Measurements from ENCODE around the gene PIEZO1. TPM values are rescaled to one million over a fixed set of nuclear protein-coding genes. Genes with fewer than 3 reads are reported as not detected.
A peak's percentile ranks its signal among the peaks of the same experiment; 100 is the strongest.

The PIEZO1 gene
- total and polyA plus RNA-seq, 2 donors (not counting 3 experiments of a cell fraction or from before 2014, with no cell fraction given): 298 to 322 TPM

DNA sequence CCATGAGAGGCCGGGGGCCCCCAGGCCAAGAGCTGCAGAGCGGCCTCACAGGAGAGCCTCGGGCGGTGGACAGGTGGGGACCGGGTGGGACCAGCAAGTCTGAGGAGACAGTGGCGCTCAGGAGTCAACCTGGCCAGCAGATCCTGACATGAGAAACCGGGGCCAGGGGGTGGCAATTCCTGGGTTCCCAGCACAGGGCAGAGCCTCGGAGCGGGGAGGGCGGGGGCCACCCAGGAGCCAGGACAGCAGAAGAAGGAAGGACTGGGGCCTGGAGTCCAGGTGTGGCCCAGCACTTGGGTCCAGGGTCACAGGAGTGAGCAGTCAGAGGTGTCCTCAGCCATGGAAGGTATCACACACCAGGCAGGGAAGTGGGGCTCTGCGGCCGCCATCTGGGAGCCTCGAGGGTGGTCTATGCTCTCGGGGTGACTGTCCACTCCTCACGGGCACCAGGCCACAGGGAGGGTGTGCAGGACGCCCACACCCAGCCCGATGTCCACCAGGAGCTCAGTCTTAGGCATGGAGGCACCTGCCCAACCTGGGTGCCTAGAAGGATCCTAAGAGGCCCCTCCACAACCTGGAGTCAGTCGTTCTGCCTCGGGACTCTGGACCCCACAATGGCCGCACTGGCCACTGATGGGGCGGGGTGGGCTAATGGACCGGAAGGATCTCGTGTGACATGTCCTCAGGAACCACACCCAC lies 29.1 kb downstream of the PIEZO1 start:
- H4K20me1 ChIP-seq (replicated peaks; ENCODE audit: control insufficient read depth, extremely low read depth, insufficient read depth, low read length): no peaks in the 10 kb centered on the region

GRCh38 chr16:88754912-88755744 lies 29.9 kb downstream of the PIEZO1 start:
- no peak overlapping the region for H3K27ac ChIP-seq (ENCODE audit: insufficient read depth, low read depth, low read length)
- H3K4me3 ChIP-seq (replicated peaks in 1 of 3; ENCODE audit: insufficient read depth in 1 of 3, low read depth in 1 of 3, low read length in 3 of 3): no peak overlapping the region
- FAIRE-seq (peak; percentile 21), DNase-seq (ENCODE audit: low read depth, low spot score) (peak; percentile 20)
- H2AFZ ChIP-seq (ENCODE audit: low read depth, low read length): no peak overlapping the region
- H3K9me3 ChIP-seq (replicated peaks; ENCODE audit: control insufficient read depth, insufficient read depth, low read length): no peaks in the 10 kb centered on the region
- intact Hi-C loops (cut with micrococcal nuclease): no loop called here
- CTCF ChIA-PET: interaction anchor here (0.9 to 3.3 kb wide), 9 partner anchors 10 to 410 kb away, joined by 3 to 31 read pairs (median 4); partner anchors contain the start of gene PIEZO1
- H3K36me3 ChIP-seq (ENCODE audit: control insufficient read depth in 2 of 2, extremely low read depth in 1 of 2, insufficient read depth in 2 of 2, low read length in 2 of 2): peaks cover 0 to 11% of the 10 kb centered on the region in 2 experiments
- BruUV-seq (replicated peaks): no TSS peak
- H3K9ac ChIP-seq (replicated peaks; ENCODE audit: extremely low read depth, insufficient read depth, low read length): no peak overlapping the region
- H4K20me1 ChIP-seq (replicated peaks; ENCODE audit: control insufficient read depth, extremely low read depth, insufficient read depth, low read length): no peaks in the 10 kb centered on the region
- H3K4me2 ChIP-seq (ENCODE audit: insufficient read depth, low read length): no peak overlapping the region
- H3K4me1 ChIP-seq (ENCODE audit: control insufficient read depth, extremely low read depth, insufficient read depth, low read length): peaks cover 5% of the 10 kb centered on the region
- H3K9me1 ChIP-seq (replicated peaks; ENCODE audit: control insufficient read depth, extremely low read depth, insufficient read depth, low read length): no peaks in the 10 kb centered on the region
- dilution Hi-C loops (cut with MboI; ENCODE audit: extremely low pct_ligation_motif_present, low sequenced_read_pairs): no loop called here
- TF ChIP-seq POLR2A (IDR thresholded peaks at IDR 0.05; ENCODE audit: low read depth, low read length) (no peak), CTCF (IDR thresholded peaks at IDR 0.05; ENCODE audit: extremely low read depth in 1 of 2, insufficient read depth in 1 of 2, low read depth in 1 of 2, low read length in 2 of 2) (peak; percentile 41 to 43)
- peaks cover 85% of the 10 kb centered on the region for H3K79me2 ChIP-seq (ENCODE audit: control insufficient read depth, insufficient read depth, low read length)
- H3K27me3 ChIP-seq (ENCODE audit: control insufficient read depth in 2 of 2, insufficient read depth in 2 of 2, low read length in 2 of 2): no peaks in the 10 kb centered on the region
- POLR2A ChIA-PET: no interaction called here

More for the DNA sequence above, 29.1 kb downstream of the PIEZO1 start:
- Histone ChIP-seq H3K9me3 (replicated peaks; ENCODE audit: control insufficient read depth, insufficient read depth, low read length) (no peaks in the 10 kb centered on the region), H3K27me3 (ENCODE audit: control insufficient read depth in 2 of 2, insufficient read depth in 2 of 2, low read length in 2 of 2) (no peaks in the 10 kb centered on the region), H3K9me1 (replicated peaks; ENCODE audit: control insufficient read depth, extremely low read depth, insufficient read depth, low read length) (no peaks in the 10 kb centered on the region), H3K4me3 (replicated peaks in 1 of 3; ENCODE audit: insufficient read depth in 1 of 3, low read depth in 1 of 3, low read length in 3 of 3) (no peak overlapping the region), H3K27ac (ENCODE audit: insufficient read depth, low read depth, low read length) (no peak overlapping the region), H3K4me1 (ENCODE audit: control insufficient read depth, extremely low read depth, insufficient read depth, low read length) (peaks cover 5% of the 10 kb centered on the region), H3K4me2 (ENCODE audit: insufficient read depth, low read length) (no peak overlapping the region), H2AFZ (ENCODE audit: low read depth, low read length) (no peak overlapping the region), H3K9ac (replicated peaks; ENCODE audit: extremely low read depth, insufficient read depth, low read length) (no peak overlapping the region), H3K79me2 (ENCODE audit: control insufficient read depth, insufficient read depth, low read length) (peaks cover 86% of the 10 kb centered on the region), H3K36me3 (ENCODE audit: control insufficient read depth in 2 of 2, extremely low read depth in 1 of 2, insufficient read depth in 2 of 2, low read length in 2 of 2) (peaks cover 0 to 12% of the 10 kb centered on the region in 2 experiments)
- ChIA-PET CTCF (interaction anchor here (0.9 to 3.3 kb wide), 9 partner anchors 10 to 409 kb away, joined by 3 to 31 read pairs (median 4); partner anchors contain the start of gene PIEZO1), POLR2A (no interaction called here)
- no TSS peak for BruUV-seq (replicated peaks)
- no peak for FAIRE-seq
- dilution Hi-C loops (cut with MboI; ENCODE audit: extremely low pct_ligation_motif_present, low sequenced_read_pairs) (no loop called here), intact Hi-C loops (cut with micrococcal nuclease) (no loop called here)
- TF ChIP-seq GATA2 (IDR thresholded peaks at IDR 0.05; ENCODE audit: insufficient read depth, insufficient read length, low read depth, low read length) (no peak), JUN (IDR thresholded peaks at IDR 0.05; ENCODE audit: borderline replicate concordance, insufficient read depth, insufficient read length, low read depth) (no peak), POLR2A (IDR thresholded peaks at IDR 0.05; ENCODE audit: low read depth, low read length) (no peak), MYC (IDR thresholded peaks at IDR 0.05; ENCODE audit: low read depth, low read length) (no peak), FOS (IDR thresholded peaks at IDR 0.05; ENCODE audit: borderline replicate concordance, insufficient read depth, low read length) (no peak), EZH2 (IDR thresholded peaks at IDR 0.05; ENCODE audit: borderline replicate concordance, low read depth, low read length, severe bottlenecking) (no peak)
- no peak for DNase-seq (ENCODE audit: low read depth, low spot score)
